HL-60/S4 treated with retinoic acid at 250 ng/mL for 4 days and 3 days (cell line): ENCODE data around the gene BRINP1.
"Not testable (repeated sequence)": the region's sequence is repeated elsewhere in the genome, so short reads cannot be mapped to it uniquely, and the experiment has no call there.

ENCODE experiments used
- in situ Hi-C: fragments of 300-500 bp; cut with MboI; formaldehyde crosslinking; loops from 2 replicates; pipeline ENCODE4 v1.7.0; 2022; ENCODE audit warnings: low sequenced_read_pairs

The BRINP1 gene

GRCh38 chr9:119216651-119217331, 152.4 kb downstream of the BRINP1 start:
- in situ Hi-C loops = no loop called here

GRCh38 chr9:119215651-119216050, 153.6 kb downstream of the BRINP1 start:
- in situ Hi-C loops = no loop called here

GRCh38 chr9:119213471-119213870, 155.8 kb downstream of the BRINP1 start:
- in situ Hi-C loops = no loop called here

- in situ Hi-C loops = no loop called here
Measured at GRCh38 chr9:119197893-119198607, 171.2 kb downstream of the BRINP1 start.

GRCh38 chr9:119195521-119195920, 173.7 kb downstream of the BRINP1 start:
- in situ Hi-C loops = no loop called here

- in situ Hi-C loops = no loop called here
Measured at GRCh38 chr9:119185298-119185697, 183.9 kb downstream of the BRINP1 start.

GRCh38 chr9:119184265-119184936, 184.8 kb downstream of the BRINP1 start:
- in situ Hi-C loops = no loop called here

GRCh38 chr9:119181561-119181960, 187.7 kb downstream of the BRINP1 start:
- in situ Hi-C loops = no loop called here

- in situ Hi-C loops = no loop called here
Measured at GRCh38 chr9:119180897-119181296, 188.3 kb downstream of the BRINP1 start.

GRCh38 chr9:119179701-119180100, 189.5 kb downstream of the BRINP1 start:
- in situ Hi-C loops = no loop called here

GRCh38 chr9:119177196-119177595, 192.0 kb downstream of the BRINP1 start:
- in situ Hi-C loops = no loop called here

- in situ Hi-C loops = no loop called here
Measured at GRCh38 chr9:119175581-119175980, 193.7 kb downstream of the BRINP1 start.

- in situ Hi-C loops = not testable (repeated sequence)
Measured at GRCh38 chr9:119169222-119169621, 200.0 kb downstream of the BRINP1 start.

- in situ Hi-C loops = no loop called here
Measured at GRCh38 chr9:119167876-119168275, 201.4 kb downstream of the BRINP1 start.

GRCh38 chr9:119167267-119167666, 202.0 kb downstream of the BRINP1 start:
- in situ Hi-C loops = no loop called here

GRCh38 chr9:119166096-119166495, 203.1 kb downstream of the BRINP1 start:
- in situ Hi-C loops = no loop called here

GRCh38 chr9:119165131-119165530, 204.1 kb downstream of the BRINP1 start:
- in situ Hi-C loops = no loop called here

- in situ Hi-C loops = no loop called here
Measured at GRCh38 chr9:119164716-119165115, 204.5 kb downstream of the BRINP1 start.

GRCh38 chr9:119160551-119160950, 208.7 kb downstream of the BRINP1 start:
- in situ Hi-C loops = no loop called here

GRCh38 chr9:119159386-119159785, 209.8 kb downstream of the BRINP1 start:
- in situ Hi-C loops = no loop called here

GRCh38 chr9:119157196-119157595, 212.0 kb downstream of the BRINP1 start:
- in situ Hi-C loops = no loop called here

- in situ Hi-C loops = no loop called here
Measured at GRCh38 chr9:119156354-119156753, 212.9 kb downstream of the BRINP1 start.
